ENCODE results near the gene ACKR2.
A peak's percentile ranks its signal among the peaks of the same experiment; 100 is the strongest.

The ACKR2 gene

GRCh38 chr3:42799376-42799775 is 9.9 kb upstream of the ACKR2 start:
- H3K9me3 ChIP-seq, result no peaks in the 10 kb centered on the region
- TF ChIP-seq, protein P1, sequence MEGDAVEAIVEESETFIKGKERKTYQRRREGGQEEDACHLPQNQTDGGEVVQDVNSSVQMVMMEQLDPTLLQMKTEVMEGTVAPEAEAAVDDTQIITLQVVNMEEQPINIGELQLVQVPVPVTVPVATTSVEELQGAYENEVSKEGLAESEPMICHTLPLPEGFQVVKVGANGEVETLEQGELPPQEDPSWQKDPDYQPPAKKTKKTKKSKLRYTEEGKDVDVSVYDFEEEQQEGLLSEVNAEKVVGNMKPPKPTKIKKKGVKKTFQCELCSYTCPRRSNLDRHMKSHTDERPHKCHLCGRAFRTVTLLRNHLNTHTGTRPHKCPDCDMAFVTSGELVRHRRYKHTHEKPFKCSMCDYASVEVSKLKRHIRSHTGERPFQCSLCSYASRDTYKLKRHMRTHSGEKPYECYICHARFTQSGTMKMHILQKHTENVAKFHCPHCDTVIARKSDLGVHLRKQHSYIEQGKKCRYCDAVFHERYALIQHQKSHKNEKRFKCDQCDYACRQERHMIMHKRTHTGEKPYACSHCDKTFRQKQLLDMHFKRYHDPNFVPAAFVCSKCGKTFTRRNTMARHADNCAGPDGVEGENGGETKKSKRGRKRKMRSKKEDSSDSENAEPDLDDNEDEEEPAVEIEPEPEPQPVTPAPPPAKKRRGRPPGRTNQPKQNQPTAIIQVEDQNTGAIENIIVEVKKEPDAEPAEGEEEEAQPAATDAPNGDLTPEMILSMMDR (IDR thresholded peaks at IDR 0.05; ENCODE audit: low read depth, low read length), result no peak
- no peaks in the 10 kb centered on the region for H3K27me3 ChIP-seq
- no peak overlapping the region for H3K4me3 ChIP-seq (ENCODE audit: low read depth, low read length)
- no peak for DNase-seq
- H3K36me3 ChIP-seq, result no peaks in the 10 kb centered on the region
- H3K4me1 ChIP-seq, result no peaks in the 10 kb centered on the region; the same call in 1 of the 2 replicates

GRCh38 chr3:42800251-42800650 is 9.0 kb upstream of the ACKR2 start:
- Histone ChIP-seq H3K4me3 (ENCODE audit: low read depth, low read length) (no peak overlapping the region), H3K36me3 (no peaks in the 10 kb centered on the region), H3K27me3 (no peaks in the 10 kb centered on the region), H3K9me3 (no peaks in the 10 kb centered on the region), H3K4me1 (no peaks in the 10 kb centered on the region; the same call in 1 of the 2 replicates)
- DNase-seq, result no peak
- TF ChIP-seq, protein P1 (IDR thresholded peaks at IDR 0.05; ENCODE audit: low read depth, low read length), result no peak

DNA sequence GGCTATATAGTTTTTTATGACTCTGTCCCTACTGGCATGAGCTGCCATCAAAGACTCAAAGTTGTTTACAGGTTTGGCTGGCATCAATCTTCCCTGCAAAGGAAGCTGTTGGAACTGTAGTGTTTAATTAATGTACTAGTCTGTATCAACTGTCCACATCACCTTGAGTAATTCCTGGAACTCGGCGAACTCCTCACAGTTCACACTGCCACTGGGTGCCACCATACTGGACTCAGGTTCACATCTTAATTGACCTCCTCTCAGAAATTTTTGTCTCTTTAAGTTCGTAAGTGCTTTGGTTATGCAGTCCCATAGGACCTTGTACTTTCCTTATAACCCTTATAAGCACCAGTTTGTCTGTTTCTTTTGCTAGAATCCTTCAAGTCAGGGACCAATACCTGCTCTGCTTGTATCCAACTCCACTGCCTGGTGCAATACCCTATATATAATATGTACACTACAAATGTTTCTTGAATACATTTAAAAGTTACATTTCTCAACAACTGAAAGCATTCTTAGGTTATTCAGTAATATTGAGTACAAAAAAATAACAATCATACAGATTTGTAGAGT is 8.1 kb upstream of the ACKR2 start:
- Histone ChIP-seq H3K36me3 (no peaks in the 10 kb centered on the region), H3K4me1 (no peaks in the 10 kb centered on the region; the same call in 1 of the 2 replicates), H3K4me3 (ENCODE audit: low read depth, low read length) (no peak overlapping the region), H3K27me3 (no peaks in the 10 kb centered on the region), H3K9me3 (no peaks in the 10 kb centered on the region)
- DNase-seq, result no peak
- TF ChIP-seq, protein P1 (IDR thresholded peaks at IDR 0.05; ENCODE audit: low read depth, low read length), result no peak

DNA sequence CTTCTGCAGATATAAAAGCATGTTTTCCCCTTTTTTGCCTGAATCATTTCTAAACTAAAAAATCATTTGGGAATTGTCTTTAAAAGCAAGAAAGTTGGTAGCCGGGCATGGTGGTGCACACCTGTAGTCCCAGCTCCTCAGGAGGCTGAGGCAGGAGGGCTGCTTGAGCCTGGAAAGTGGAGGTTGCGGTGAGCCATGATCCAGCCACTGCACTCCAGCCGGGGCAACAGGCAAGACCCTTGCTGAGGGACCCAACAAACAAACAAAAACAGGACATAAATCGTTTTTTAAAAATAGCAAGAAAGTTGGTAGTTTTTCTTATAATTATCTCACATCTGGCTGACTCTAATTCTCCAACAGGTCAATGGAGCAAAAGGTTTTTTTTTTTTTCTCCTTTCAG is 7.5 kb upstream of the ACKR2 start:
- Histone ChIP-seq H3K4me3 (ENCODE audit: low read depth, low read length) (no peak overlapping the region), H3K36me3 (no peaks in the 10 kb centered on the region), H3K4me1 (no peaks in the 10 kb centered on the region; the same call in 1 of the 2 replicates), H3K9me3 (no peaks in the 10 kb centered on the region), H3K27me3 (no peaks in the 10 kb centered on the region)
- DNase-seq, result no peak
- TF ChIP-seq, protein P1 (IDR thresholded peaks at IDR 0.05; ENCODE audit: low read depth, low read length), result no peak

DNA sequence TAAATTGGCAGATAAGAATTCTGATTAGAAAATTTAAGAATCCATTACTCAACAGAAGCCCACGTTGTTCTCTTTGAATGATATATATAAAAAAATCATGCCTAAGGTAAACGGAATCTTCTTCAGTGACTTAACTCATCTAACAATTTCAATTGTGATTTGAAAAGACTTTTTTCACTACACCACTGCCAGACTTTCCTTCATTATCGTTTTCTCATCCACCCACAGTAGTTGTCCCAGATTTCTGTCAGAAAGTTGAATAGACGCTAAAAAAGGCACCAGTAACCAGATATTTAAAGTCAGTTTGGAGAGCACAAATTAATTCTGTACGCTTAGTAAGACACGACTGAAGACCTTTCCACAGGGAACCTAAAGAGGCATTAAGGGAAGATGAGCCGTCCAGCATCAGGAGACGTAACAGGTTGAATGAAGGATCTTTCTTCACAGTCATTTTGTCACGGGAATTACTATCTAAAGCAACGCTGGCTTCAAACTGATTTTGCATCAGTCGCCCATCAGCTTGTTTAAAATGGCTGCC is 6.3 kb upstream of the ACKR2 start:
- H3K27me3 ChIP-seq, result no peaks in the 10 kb centered on the region
- H3K36me3 ChIP-seq, result no peaks in the 10 kb centered on the region
- peak overlapping the region; percentile 82 for H3K4me3 ChIP-seq (ENCODE audit: low read depth, low read length)
- DNase-seq, result no peak
- TF ChIP-seq, protein P1 (IDR thresholded peaks at IDR 0.05; ENCODE audit: low read depth, low read length), result no peak
- no peaks in the 10 kb centered on the region for H3K9me3 ChIP-seq
- H3K4me1 ChIP-seq, result no peaks in the 10 kb centered on the region; the same call in 1 of the 2 replicates

DNA sequence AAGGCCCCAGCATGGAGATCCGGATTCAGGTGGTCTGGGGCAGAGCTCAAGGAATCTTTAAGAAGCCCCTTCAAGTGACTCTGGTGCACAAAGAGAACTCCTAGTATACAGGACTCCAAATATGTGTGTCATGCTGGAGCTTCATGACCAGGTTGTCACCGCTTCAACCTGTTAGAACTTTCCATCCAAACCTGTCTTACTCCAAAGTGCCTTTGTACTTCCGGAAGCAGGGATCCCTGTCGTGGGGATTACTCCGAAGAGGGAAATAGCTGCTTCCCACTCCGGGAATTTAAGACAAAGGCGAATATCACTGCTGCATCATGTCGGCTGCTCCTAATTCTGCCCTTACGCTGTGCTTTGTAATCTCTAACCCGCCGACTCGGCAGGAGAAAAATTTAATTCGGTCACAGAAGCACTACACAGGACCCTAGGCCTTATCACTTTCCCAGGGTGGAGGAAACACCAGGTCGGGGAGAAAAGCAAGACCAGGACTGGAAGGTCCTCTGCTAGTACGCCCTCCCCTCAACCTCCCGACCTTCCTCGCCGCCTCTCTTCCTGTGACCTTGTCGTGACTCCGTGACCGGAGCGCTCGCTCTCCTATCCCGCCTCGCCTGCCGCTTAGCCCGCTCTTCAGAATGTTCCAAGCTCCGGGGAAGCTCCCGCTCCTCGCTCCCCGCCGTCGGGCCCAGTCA is 5.7 kb upstream of the ACKR2 start:
- Histone ChIP-seq H3K27me3 (no peaks in the 10 kb centered on the region), H3K4me1 (no peaks in the 10 kb centered on the region; the same call in 1 of the 2 replicates), H3K4me3 (ENCODE audit: low read depth, low read length) (peak overlapping the region; percentile 82), H3K36me3 (no peaks in the 10 kb centered on the region), H3K9me3 (no peaks in the 10 kb centered on the region)
- DNase-seq, result peak; percentile 12
- TF ChIP-seq, protein P1 (IDR thresholded peaks at IDR 0.05; ENCODE audit: low read depth, low read length), result no peak

All from BE2C (cell line).